GM10266 (cell line): ENCODE results near the gene RABGAP1L.
"Not testable (repeated sequence)": the region's sequence is repeated elsewhere in the genome, so short reads cannot be mapped to it uniquely, and the experiment has no call there.

Source experiments
- DNase-seq: peaks from one replicate; pipeline ENCODE4 v3.0.0; 2012; ENCODE audit errors: extremely low spot score
- TF ChIP-seq, protein P1 (sequence below): IDR thresholded peaks from 2 replicates; pipeline ENCODE4 v1.5.1; 2012; ENCODE audit warnings: mild to moderate bottlenecking, low read depth; ENCODE audit not compliant: control insufficient read depth, insufficient read depth; ENCODE audit errors: missing control alignments

RABGAP1L gene

DNA sequence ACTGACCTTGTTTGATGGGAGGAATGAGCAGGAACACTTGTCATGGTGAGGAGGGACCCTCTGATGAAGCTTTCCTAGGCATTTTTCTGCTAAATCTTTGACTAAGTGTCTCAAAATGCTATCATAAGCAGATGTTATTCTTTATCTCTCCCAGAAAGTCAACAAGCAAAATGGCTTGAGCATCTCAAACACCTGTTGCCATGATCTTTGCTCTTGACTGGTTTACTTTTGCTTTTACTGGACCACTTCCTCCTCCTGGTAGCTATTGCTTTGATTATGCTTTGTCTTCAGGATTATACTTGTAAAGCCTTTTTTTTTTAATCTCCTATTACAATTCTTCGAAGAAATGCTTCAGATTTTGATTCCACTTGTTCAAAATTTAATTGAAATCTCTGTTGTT lies 445.9 kb downstream of the RABGAP1L start:
- DNase-seq, result no peak
- TF ChIP-seq, protein P1, sequence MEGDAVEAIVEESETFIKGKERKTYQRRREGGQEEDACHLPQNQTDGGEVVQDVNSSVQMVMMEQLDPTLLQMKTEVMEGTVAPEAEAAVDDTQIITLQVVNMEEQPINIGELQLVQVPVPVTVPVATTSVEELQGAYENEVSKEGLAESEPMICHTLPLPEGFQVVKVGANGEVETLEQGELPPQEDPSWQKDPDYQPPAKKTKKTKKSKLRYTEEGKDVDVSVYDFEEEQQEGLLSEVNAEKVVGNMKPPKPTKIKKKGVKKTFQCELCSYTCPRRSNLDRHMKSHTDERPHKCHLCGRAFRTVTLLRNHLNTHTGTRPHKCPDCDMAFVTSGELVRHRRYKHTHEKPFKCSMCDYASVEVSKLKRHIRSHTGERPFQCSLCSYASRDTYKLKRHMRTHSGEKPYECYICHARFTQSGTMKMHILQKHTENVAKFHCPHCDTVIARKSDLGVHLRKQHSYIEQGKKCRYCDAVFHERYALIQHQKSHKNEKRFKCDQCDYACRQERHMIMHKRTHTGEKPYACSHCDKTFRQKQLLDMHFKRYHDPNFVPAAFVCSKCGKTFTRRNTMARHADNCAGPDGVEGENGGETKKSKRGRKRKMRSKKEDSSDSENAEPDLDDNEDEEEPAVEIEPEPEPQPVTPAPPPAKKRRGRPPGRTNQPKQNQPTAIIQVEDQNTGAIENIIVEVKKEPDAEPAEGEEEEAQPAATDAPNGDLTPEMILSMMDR, result no peak

- TF ChIP-seq, protein P1, result no peak
- no peak for DNase-seq
These were observed 447.2 kb downstream of the RABGAP1L start for GRCh38 chr1:174606471-174606870.

GRCh38 chr1:174617905-174618304 lies 458.6 kb downstream of the RABGAP1L start:
- DNase-seq, result not testable (repeated sequence)

DNA sequence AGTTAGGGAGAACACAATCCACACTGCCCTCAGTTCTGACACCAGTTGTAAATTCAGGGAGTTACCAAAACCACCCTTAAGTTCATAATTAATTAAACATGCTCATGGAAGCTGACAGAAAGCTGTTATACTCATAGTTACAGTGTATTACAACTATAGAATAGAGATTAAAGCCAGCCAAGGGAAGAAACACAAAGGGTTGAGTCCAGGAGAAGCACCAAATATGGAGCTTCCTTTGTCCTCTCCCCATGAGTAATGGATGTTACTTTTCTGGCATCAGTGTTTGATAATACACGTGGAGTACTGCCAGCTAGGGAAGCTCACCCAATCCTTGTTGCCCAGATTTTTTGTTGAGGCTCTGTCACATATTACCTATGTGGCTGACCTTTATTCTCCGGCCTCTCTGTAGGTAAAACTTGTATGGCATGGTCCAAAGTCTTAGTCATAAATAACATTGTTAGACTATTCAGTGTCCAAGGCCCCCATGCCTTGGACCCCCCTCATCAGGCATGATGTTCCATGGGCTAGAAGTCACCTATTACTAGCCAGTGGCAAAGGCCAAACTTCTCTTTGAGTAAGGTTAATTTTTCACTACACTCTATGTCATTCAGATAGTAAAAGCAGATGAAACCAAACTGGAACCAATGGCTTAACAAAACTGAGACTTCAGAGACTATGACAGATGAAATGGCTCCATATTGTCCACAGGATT lies 464.2 kb downstream of the RABGAP1L start:
- DNase-seq, result no peak
- TF ChIP-seq, protein P1, result no peak

- TF ChIP-seq, protein P1, result no peak
- DNase-seq, result no peak
These were observed 467.0 kb downstream of the RABGAP1L start for GRCh38 chr1:174626031-174627025.

DNA sequence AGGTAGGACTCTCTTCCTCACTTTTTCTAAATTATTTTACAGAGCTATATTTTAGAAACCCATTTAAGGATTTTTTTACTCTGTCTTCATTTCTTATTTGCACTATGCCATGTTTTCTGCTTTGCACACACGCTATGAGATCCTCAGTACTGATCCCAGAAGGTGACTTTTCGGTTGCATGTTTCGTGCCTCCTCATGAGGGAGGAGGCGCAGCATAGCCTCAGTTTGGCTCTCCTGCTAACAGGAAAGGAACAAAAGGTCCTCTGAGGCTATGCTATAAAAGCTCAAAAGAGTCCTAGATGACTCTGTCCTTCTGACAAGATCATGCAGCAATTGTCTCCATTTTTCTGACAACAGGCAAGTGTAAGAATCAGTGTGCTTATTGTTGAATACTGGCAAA lies 478.2 kb downstream of the RABGAP1L start:
- TF ChIP-seq, protein P1, result no peak
- no peak for DNase-seq

GRCh38 chr1:174639461-174639860 lies 480.1 kb downstream of the RABGAP1L start:
- TF ChIP-seq, protein P1, result no peak
- DNase-seq, result no peak
